Mesendoderm (in vitro differentiated cells): ENCODE data around the gene DNAAF1.
A peak's percentile ranks its signal among the peaks of the same experiment; 100 is the strongest.
"Not testable (repeated sequence)": the region's sequence is repeated elsewhere in the genome, so short reads cannot be mapped to it uniquely, and the experiment has no call there.

Experiments used
- DNase-seq: peaks from one replicate; pipeline ENCODE4 v3.0.0; 2013
- H2AK5ac ChIP-seq: 2 replicates; pipeline ENCODE4 v1.6.1; 2013; ENCODE audit warnings: low read length, inconsistent platforms
- H2BK120ac ChIP-seq: 2 replicates; pipeline ENCODE4 v1.6.1; 2013; ENCODE audit warnings: low read depth, mild to moderate bottlenecking, low read length, moderate library complexity, mixed read lengths
- H2BK15ac ChIP-seq: replicated peaks from 2 replicates; pipeline ENCODE4 v1.6.1; 2013; ENCODE audit warnings: low read depth, mild to moderate bottlenecking, moderate library complexity
- H2BK5ac ChIP-seq: 2 replicates; pipeline ENCODE4 v1.6.1; 2013; ENCODE audit warnings: low read length, inconsistent platforms
- H3K18ac ChIP-seq: 2 replicates; pipeline ENCODE4 v1.6.1; 2013; ENCODE audit warnings: mild to moderate bottlenecking, low read length, mixed read lengths
- H3K23ac ChIP-seq: one replicate; pipeline ENCODE4 v1.6.1; 2013; ENCODE audit warnings: low read length
- H3K27ac ChIP-seq: 2 replicates; pipeline ENCODE4 v1.5.1; 2013; ENCODE audit warnings: low read depth, mild to moderate bottlenecking, inconsistent platforms, low read length, moderate library complexity
- H3K27me3 ChIP-seq: 2 replicates; pipeline ENCODE4 v1.6.1; 2013; ENCODE audit warnings: low read length, control low read depth, mild to moderate bottlenecking, inconsistent platforms; ENCODE audit not compliant: insufficient read depth, poor library complexity
- H3K36me3 ChIP-seq: 2 replicates; pipeline ENCODE4 v1.6.1; 2013; ENCODE audit warnings: low read length, inconsistent platforms; ENCODE audit not compliant: control insufficient read depth, insufficient read depth
- H3K4ac ChIP-seq: one replicate; pipeline ENCODE4 v1.6.1; 2013; ENCODE audit warnings: low read depth, mild to moderate bottlenecking, low read length, moderate library complexity
- H3K4me1 ChIP-seq: 2 replicates; pipeline ENCODE4 v1.6.1; 2013; ENCODE audit warnings: low read depth, low read length, inconsistent platforms; ENCODE audit not compliant: control insufficient read depth
- H3K4me2 ChIP-seq: 2 replicates; pipeline ENCODE4 v1.6.1; 2013; ENCODE audit warnings: low read length
- H3K4me3 ChIP-seq: 2 replicates; pipeline ENCODE4 v1.5.1; 2013; ENCODE audit warnings: mild to moderate bottlenecking, low read length
- H3K56ac ChIP-seq: one replicate; pipeline ENCODE4 v1.6.1; 2013; ENCODE audit warnings: low read length
- H3K79me1 ChIP-seq: 2 replicates; pipeline ENCODE4 v1.6.1; 2013; ENCODE audit warnings: low read length, inconsistent platforms
- H3K79me2 ChIP-seq: 2 replicates; pipeline ENCODE4 v1.6.1; 2013; ENCODE audit warnings: mild to moderate bottlenecking, low read length; ENCODE audit not compliant: control insufficient read depth, insufficient read depth
- H3K9ac ChIP-seq: 2 replicates; pipeline ENCODE4 v1.6.1; 2013; ENCODE audit warnings: low read length, inconsistent platforms
- H4K5ac ChIP-seq: one replicate; pipeline ENCODE4 v1.6.1; 2013; ENCODE audit warnings: low read length
- H4K8ac ChIP-seq: one replicate; pipeline ENCODE4 v1.6.1; 2013; ENCODE audit warnings: low read depth, mild to moderate bottlenecking, control low read depth, low read length, moderate library complexity
- WGBS: extraction: QIAGEN DNeasy Blood & Tissue Kit; methylation state at CpG from one replicate; pipeline ENCODE4 v1.1.7; 2013; ENCODE audit warnings: low lambda C conversion rate, missing lambda C conversion rate; ENCODE audit not compliant: insufficient coverage; ENCODE audit errors: extremely low coverage; 5-methylcytosine and 5-hydroxymethylcytosine counted together

Gene DNAAF1

GRCh38 chr16:84214451-84215066 lies 69.5 kb downstream of the DNAAF1 start:
- Histone ChIP-seq H3K56ac (no peak overlapping the region), H3K27ac (no peak overlapping the region), H2BK5ac (no peak overlapping the region), H3K23ac (no peak overlapping the region), H3K4me3 (no peak overlapping the region), H3K79me1 (no peaks in the 10 kb centered on the region), H3K79me2 (no peaks in the 10 kb centered on the region), H2BK15ac (no peak overlapping the region), H3K36me3 (no peaks in the 10 kb centered on the region), H4K5ac (no peak overlapping the region), H3K4ac (no peak overlapping the region), H3K27me3 (no peaks in the 10 kb centered on the region), H3K9ac (no peak overlapping the region), H3K4me2 (no peak overlapping the region), H3K4me1 (peaks cover 4% of the 10 kb centered on the region), H3K18ac (no peak overlapping the region), H4K8ac (no peak overlapping the region), H2BK120ac (no peak overlapping the region), H2AK5ac (no peak overlapping the region)
- DNase-seq: no peak
- no CpG with 5 or more reads among the region's 15 CpGs for WGBS

- DNase-seq: no peak
- Histone ChIP-seq H3K4ac (no peak overlapping the region), H3K9ac (no peak overlapping the region), H3K4me1 (peaks cover 4% of the 10 kb centered on the region), H4K8ac (no peak overlapping the region), H3K23ac (no peak overlapping the region), H2BK120ac (no peak overlapping the region), H4K5ac (no peak overlapping the region), H2BK5ac (no peak overlapping the region), H2AK5ac (no peak overlapping the region), H3K18ac (no peak overlapping the region), H3K27me3 (no peaks in the 10 kb centered on the region), H3K4me3 (no peak overlapping the region), H3K27ac (no peak overlapping the region), H3K36me3 (no peaks in the 10 kb centered on the region), H3K79me2 (no peaks in the 10 kb centered on the region), H3K4me2 (no peak overlapping the region), H2BK15ac (no peak overlapping the region), H3K56ac (no peak overlapping the region), H3K79me1 (no peaks in the 10 kb centered on the region)
- WGBS: no CpG with 5 or more reads among the region's 5 CpGs
Measured at GRCh38 chr16:84215531-84215930, 70.4 kb downstream of the DNAAF1 start.

- not testable (repeated sequence) for H3K4ac ChIP-seq, H3K9ac ChIP-seq, H4K8ac ChIP-seq, H3K18ac ChIP-seq, H3K56ac ChIP-seq, H3K23ac ChIP-seq, H3K79me1 ChIP-seq, H2BK15ac ChIP-seq, H3K4me3 ChIP-seq, H4K5ac ChIP-seq, H3K27me3 ChIP-seq, H3K79me2 ChIP-seq, H3K36me3 ChIP-seq, H2BK5ac ChIP-seq, H2BK120ac ChIP-seq, H3K4me2 ChIP-seq, H3K27ac ChIP-seq, H3K4me1 ChIP-seq, DNase-seq, H2AK5ac ChIP-seq
- WGBS: no CpG with 5 or more reads among the region's 3 CpGs
Measured at GRCh38 chr16:84216144-84216543, 71.0 kb downstream of the DNAAF1 start.

- Histone ChIP-seq H3K79me2 (no peaks in the 10 kb centered on the region), H2BK15ac (no peak overlapping the region), H4K5ac (no peak overlapping the region), H3K4me3 (no peak overlapping the region), H4K8ac (no peak overlapping the region), H3K18ac (no peak overlapping the region), H3K4me2 (no peak overlapping the region), H3K27me3 (no peaks in the 10 kb centered on the region), H3K27ac (peak overlapping the region; percentile 36), H3K4ac (no peak overlapping the region), H3K23ac (no peak overlapping the region), H2BK120ac (no peak overlapping the region), H3K79me1 (no peaks in the 10 kb centered on the region), H3K56ac (no peak overlapping the region), H3K4me1 (peaks cover 4% of the 10 kb centered on the region), H2BK5ac (no peak overlapping the region), H2AK5ac (no peak overlapping the region), H3K9ac (no peak overlapping the region), H3K36me3 (no peaks in the 10 kb centered on the region)
- DNase-seq: no peak
- WGBS: no CpG with 5 or more reads among the region's 17 CpGs
Measured at GRCh38 chr16:84218176-84218823, 73.2 kb downstream of the DNAAF1 start.

GRCh38 chr16:84218956-84219355 lies 73.8 kb downstream of the DNAAF1 start:
- WGBS: no CpG with 5 or more reads among the region's 6 CpGs
- peak; percentile 66 for DNase-seq
- H3K18ac ChIP-seq: no peak overlapping the region
- H4K5ac ChIP-seq: no peak overlapping the region
- no peak overlapping the region for H4K8ac ChIP-seq
- no peak overlapping the region for H3K4ac ChIP-seq
- no peak overlapping the region for H2AK5ac ChIP-seq
- H2BK5ac ChIP-seq: no peak overlapping the region
- peak overlapping the region; percentile 36 for H3K27ac ChIP-seq
- no peak overlapping the region for H3K4me3 ChIP-seq
- H3K56ac ChIP-seq: no peak overlapping the region
- no peak overlapping the region for H2BK120ac ChIP-seq
- H3K4me1 ChIP-seq: peaks cover 4% of the 10 kb centered on the region
- H3K36me3 ChIP-seq: no peaks in the 10 kb centered on the region
- H3K23ac ChIP-seq: no peak overlapping the region
- H3K4me2 ChIP-seq: no peak overlapping the region
- no peaks in the 10 kb centered on the region for H3K79me2 ChIP-seq
- no peak overlapping the region for H2BK15ac ChIP-seq
- H3K27me3 ChIP-seq: no peaks in the 10 kb centered on the region
- no peaks in the 10 kb centered on the region for H3K79me1 ChIP-seq
- no peak overlapping the region for H3K9ac ChIP-seq

- Histone ChIP-seq H3K4me1 (peaks cover 4% of the 10 kb centered on the region), H2BK15ac (no peak overlapping the region), H2BK120ac (no peak overlapping the region), H3K56ac (no peak overlapping the region), H3K4ac (no peak overlapping the region), H3K23ac (no peak overlapping the region), H3K27ac (no peak overlapping the region), H4K8ac (no peak overlapping the region), H2AK5ac (no peak overlapping the region), H3K36me3 (no peaks in the 10 kb centered on the region), H3K79me1 (no peaks in the 10 kb centered on the region), H2BK5ac (no peak overlapping the region), H3K27me3 (no peaks in the 10 kb centered on the region), H3K9ac (no peak overlapping the region), H3K4me3 (no peak overlapping the region), H3K4me2 (no peak overlapping the region), H3K18ac (no peak overlapping the region), H4K5ac (no peak overlapping the region), H3K79me2 (no peaks in the 10 kb centered on the region)
- no peak for DNase-seq
- no CpG with 5 or more reads among the region's 1 CpG for WGBS
Measured at GRCh38 chr16:84220851-84221250, 75.7 kb downstream of the DNAAF1 start.
